ENCODE measurements around the gene DDAH1.

DNA sequence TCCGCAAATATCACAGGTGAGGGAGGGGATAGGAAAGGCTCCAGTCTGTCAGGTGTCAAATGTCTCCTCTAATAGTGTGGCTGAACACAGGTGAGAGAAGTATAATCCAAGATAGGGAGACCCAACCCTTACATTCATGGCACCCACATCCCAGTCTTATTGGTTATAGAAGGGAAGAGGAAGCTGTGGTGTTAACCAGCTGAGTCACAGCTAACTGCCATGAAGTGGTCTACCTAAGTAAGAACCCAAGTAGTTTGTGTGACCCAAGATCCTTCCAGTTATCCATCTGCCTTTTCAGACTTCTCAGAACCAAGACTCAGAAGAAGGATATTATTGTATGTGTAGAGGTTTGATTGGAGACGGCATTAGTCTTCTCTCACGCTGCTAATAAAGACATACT lies 37.1 kb downstream of the DDAH1 start:
- TF ChIP-seq POLR2A (IDR thresholded peaks at IDR 0.05; ENCODE audit: low read length) (no peak), GATA1 (IDR thresholded peaks at IDR 0.05; ENCODE audit: low read depth, low read length) (no peak)
